Stimulated activated CD4-positive, alpha-beta T cell treated with anti-CD3 and anti-CD28 coated beads, TNF-alpha, amount 100 ng/mL, for 24 hours (primary cell): ENCODE data around the gene BTBD16.

ENCODE experiments used
- DNase-seq, 3 experiments: peaks; one replicate each; pipeline ENCODE4 v3.0.0-alpha.2; 2020; ENCODE audit warnings: low read depth in 3 of 3

BTBD16 gene

DNA sequence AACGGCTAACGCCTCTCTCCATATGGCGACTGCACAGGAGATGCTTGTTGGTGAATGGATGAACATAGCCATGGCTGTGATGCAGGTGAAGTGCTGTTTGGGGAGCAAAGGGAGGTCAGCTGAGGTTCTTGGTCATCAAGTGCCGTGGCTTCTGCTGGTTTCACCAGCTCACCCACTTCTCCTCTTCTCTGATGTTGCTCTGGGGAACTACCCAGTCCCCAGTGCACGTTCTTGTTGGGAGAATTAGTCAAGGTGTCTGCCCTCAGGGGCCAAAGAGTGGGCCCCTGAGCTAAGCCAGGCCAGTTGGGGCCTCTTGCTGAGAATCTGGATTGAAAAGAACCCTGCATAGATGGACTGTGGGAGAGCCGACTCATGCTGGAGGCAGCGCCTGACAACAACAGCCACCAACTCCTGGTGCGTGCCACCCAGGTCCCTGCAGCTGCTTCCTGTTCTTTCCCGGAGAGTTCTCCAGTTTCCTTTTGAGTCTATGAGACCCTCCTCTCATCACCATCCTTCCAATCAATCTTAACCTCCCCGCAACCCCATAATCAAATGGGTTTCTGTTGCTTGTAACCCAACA is 3.0 kb downstream of the BTBD16 start:
- DNase-seq, result no peak

DNA sequence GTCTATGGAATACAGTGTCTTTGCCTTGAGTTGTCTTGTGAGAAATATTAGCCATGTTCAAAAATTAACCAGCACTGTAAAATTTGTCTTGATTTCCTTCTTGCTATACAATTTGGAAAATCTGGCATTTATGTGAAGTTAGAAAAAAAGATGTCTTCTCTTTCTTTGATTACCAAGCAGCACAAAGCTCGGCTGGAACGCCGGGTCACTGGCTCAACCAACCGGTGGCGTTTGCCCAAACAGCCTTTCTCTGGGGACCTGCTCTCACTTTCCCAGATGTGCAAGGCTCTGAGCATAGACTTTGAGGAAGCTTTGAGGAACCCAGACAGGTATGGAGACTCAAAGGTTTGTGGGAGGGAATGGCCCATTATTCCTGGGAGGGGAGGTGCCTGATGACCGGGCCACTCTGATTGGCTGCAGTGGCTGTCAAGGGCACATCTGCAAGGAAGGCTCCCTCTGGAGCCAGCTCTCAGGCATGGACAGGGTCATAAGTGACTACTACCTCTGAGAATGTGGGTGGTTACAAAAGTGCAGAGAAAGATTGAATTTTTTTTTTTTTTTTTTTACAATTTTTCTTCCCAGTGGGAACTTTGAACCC is 5.6 kb downstream of the BTBD16 start:
- no peak for DNase-seq

DNA sequence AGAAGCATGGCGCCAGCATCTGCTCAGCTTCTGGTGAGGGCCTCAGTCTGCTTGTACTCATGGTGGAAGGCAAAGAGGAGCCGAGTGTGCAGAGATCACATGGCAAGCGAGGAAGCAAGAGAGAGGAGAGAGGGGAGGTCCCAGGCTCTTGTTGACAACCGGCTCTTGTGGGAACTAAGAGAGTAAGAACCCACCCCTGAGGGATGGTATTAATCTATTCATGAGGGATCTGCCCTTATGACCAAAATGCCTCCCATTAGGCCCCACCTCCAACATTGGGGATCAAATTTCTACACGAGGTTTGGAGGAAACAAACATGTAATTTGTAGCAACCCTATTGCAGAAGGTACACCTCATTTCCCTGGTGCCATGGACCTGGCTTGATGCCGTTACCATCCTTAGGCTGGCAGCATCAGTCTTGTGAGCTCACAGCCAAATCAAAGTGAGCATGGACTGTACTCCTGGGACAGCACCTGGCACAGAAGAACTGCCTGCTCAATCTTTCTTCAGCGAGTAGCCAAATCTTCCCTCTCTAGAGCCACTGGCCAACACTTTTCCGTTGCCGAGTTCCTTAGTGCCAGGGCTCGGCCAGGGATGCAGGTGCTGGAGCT is 6.5 kb downstream of the BTBD16 start:
- DNase-seq, result no peak

DNA sequence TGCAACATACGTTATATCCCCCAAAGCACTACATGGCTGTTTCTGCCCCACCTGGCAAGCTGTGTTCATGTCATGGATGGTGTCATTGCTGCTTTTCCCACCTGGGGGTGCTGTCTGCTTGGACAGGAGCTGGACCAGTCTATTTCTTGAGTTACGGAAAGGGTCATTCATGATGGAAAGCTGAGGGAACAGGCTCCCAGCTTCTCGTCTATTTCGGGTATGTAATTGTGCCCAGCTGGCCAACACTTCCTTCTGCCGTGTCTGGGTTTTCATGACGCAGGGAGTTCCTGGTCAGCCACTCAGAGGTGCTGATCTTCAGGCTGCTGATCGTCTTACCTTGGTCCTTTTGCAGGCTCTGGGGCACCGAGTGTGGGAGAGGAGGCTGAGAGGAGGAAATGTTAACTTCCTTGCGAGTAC is 8.6 kb downstream of the BTBD16 start:
- DNase-seq, result no peak

DNA sequence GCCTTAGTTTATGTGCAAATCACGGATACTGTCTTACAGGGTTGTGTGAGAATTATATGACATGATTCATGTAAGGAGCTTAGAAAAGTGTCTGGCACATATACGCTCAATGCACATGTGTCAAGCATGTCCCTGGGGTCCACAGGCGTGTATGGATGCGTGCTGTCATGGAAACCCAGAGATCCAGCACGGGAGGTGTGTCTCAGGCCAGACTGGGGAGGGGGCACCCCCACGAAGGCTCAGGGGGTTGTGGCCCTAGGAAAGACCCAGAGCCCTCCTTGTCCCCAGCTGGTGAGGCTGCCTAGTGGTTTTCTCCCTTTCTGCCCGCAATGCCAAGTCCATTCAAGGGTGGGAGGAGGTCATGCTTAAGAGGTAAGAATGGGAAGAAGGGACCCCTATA is 9.1 kb downstream of the BTBD16 start:
- DNase-seq, result no peak

DNA sequence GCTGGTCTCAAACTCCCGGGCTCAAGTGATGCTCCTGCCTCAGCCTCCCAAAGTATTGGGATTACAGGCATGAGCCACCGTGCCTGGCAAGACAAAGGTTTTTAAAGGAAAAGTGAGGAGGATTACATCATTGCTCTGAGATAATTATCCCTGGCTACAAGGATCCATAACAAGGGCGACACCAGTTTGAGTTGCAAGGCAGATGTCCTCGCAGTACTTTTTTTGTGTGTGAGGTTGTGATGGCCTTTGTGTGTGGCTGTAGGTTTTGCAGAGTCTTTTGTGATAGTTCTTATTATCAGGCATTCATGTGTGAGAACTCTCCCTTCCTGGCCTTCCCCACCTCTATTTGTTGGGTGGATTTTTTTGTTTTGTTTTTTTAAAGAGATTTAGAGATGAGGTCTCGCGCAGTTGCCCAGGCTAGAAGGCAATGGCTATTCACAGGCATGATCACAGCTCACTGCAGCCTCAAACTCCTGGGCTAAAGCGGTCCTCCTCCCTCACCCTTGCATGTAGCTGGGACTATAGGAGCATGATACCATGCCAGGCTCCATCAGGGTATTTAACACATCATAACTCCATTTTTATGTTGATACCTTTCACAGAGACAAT is 10.0 kb downstream of the BTBD16 start:
- no peak for DNase-seq

DNA sequence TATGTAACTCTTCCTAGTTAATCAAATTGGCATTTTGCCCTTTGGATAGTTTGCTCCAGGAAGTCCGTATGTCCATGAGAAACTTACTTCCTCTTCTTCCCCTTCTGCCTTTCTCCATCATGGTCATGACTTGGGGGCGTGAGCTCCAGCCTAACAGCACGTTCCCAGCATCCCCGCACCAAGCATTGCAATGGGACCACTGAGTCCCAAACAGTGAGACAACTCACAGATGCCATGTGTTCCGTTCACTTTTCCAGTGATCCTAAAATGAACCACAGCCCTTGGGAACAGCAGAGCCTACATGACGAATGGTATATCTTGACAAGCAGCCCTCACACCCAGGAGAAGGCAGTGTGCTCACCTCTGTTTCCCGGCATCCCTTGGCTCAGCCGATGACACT is 10.7 kb downstream of the BTBD16 start:
- no peak for DNase-seq

DNA sequence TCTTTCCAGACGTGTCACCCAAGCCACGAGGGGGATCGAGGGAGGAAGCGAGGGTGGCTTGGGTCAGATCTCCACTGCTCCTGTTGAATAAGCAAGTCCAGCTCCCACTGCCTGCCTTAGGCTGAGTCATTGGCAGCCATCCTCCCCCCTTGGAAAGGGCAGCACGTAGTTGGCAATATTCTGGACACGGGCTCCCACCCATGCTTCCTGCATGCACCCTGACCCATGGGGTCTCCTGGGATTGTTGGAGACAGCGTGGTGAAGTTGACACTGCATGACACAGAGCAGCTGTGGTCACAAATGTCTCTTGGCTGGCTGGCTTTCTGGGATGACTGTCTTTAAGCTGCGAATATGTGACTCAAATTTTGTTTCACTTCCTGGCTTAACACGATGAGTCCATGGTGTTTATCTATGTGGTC is 11.2 kb downstream of the BTBD16 start:
- DNase-seq, result no peak

DNA sequence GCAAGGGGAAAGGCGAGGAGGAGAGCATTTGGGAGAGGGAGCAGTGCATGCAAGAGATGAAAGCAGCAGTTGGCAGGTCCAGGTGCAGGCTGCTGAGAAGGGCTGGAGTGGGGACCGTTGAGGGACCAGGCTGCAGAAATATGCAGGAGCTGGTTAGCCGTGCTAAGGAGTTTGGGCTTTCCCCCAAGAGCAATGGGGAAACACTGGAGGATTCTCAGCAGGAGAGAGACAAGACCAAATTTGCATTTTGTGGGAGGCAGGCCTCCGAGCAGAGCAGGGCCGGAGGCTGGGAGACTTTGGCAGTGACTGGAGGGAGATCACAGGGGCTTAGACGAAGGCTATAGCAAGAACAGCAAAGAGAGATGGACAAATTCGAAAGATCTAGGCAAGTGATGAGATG is 11.8 kb downstream of the BTBD16 start:
- no peak for DNase-seq

DNA sequence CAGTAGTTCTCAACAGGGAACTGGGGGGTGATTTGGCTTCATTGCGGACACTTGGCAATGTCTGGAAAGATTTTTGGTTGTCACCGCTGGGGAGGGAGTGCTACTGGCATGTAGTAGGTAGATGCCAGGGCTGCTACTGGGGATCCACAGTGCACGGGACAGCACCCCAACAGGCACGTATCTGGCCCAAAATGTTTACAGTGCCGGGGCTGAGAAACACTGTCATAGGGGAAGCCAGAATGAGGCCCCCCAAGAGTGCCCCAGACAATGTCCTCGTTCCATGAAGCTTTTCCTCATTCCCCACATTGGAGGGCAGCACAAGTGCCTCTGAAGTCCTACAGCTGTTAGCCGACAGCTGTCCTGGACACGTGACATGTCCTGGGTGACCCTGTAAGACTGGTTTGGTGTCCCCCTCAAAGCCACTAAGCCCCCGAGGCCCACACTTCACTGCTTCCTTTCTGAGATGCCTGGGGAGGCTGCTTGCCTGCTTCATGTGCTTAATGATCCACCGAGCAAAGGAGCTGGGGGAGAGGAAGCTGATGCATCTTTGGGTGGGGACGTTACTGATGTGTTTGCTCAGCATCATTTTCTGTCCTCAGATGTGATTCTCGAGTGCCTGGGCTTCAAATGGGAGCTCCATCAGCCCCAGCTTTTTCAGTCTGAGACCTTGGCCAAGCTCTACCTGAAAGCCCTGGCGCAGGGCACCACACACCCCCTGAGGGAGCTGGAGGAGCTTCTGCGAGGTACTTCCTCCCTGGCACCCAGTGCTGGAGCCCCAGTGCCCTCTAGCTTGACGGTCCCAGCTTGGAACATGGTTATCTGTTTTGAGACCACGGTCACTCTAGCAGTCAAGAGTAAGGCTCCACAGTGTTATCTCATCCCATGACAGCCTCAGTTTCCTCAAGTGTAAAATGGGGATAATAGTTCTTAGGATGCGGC is 14.7 kb downstream of the BTBD16 start:
- no peak for DNase-seq

DNA sequence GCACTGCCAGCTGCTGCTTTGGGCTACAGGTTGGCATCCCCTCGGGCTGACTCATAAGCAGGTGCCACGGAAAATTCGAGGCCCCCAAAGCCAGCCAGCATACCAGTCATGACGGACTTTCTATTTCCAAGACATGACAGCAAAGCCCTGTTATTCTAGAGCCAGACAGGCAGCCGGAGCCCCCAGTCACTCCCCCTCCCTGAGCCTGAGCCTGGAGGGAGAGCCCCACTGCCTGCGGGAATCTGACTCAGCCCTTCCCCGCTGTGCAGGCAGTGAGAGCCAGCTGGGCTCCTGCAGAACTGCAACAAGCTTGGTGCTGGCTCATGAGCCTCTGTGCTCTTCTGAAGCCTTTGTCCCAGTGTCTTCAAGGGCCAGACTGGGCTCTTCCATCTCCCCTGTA is 15.8 kb downstream of the BTBD16 start:
- no peak for DNase-seq

DNA sequence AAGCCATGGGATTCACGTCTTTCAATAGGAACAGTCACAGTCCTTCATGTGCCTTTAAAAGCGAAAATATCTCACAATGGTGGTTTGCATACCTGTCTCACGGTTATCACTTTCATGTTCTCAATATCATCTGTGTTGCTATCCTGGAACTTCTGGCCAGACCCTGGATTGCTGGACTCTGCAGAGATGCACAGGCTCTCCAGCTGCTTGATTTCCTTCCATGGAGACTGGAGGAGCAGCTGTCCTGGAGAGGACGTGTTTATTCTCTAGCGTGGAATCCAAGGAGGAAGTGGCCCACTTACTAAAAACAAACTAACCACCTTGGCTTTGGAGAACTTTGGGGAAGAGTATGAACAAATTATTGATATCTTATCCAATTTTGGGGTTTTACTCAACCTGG is 16.5 kb downstream of the BTBD16 start:
- no peak for DNase-seq

DNA sequence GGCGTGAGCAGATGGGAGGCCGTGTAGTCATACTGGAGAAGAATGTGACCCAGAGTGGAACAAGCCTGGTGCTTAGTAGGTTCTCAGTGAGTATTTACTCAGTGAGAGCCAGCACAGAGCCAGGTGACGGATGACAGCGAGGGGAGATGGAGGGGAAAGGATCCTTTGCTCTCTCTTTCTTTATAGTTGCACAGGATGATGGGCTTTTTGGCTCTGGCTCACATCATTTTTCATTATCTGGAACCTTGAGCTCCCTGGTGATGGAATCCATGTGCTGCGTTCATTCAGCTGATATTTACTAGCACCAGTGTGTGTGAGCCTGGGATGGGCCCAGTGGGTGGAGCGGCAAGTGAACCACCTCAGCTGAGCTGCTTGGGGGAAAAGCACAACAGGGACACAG is 17.2 kb downstream of the BTBD16 start:
- no peak for DNase-seq

DNA sequence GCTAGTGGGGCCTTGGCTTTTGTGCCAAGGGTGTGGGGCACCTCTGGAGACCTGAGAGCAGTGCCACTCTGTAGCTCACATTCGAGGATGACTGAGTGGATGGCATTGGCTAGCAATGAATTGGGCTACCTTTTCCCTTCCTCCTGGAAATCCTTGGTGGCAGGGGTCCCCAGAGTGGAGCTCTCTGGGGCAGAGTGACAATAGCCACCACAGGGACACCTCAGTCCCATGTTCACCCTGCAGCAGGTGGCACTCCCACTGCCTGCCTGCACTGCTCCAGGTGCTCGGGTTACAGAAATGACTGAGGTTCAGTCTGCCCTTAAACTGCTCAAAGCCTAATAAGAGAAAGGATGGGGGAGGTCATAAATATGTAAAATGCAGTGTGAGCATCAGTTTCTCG is 17.8 kb downstream of the BTBD16 start:
- no peak for DNase-seq

DNA sequence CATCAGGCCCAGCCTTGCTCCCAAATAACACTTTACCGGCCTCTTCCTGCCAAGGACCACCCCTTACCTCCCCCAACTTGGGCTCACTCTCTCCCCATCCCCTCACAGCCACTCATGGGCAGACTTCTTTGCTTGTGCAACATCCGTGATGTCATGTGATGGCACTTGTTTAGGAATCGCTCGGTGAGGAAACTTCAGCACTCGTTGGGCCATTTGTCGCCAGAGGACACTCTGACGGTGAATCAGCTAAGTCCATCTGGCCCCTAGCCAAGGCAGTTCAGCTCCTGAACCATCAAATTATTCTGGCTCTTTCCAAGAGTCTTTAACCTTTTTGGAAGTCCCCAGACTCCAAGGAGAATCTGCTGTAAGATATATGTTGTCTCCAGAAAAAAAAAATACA is 19.2 kb downstream of the BTBD16 start:
- DNase-seq, result no peak

DNA sequence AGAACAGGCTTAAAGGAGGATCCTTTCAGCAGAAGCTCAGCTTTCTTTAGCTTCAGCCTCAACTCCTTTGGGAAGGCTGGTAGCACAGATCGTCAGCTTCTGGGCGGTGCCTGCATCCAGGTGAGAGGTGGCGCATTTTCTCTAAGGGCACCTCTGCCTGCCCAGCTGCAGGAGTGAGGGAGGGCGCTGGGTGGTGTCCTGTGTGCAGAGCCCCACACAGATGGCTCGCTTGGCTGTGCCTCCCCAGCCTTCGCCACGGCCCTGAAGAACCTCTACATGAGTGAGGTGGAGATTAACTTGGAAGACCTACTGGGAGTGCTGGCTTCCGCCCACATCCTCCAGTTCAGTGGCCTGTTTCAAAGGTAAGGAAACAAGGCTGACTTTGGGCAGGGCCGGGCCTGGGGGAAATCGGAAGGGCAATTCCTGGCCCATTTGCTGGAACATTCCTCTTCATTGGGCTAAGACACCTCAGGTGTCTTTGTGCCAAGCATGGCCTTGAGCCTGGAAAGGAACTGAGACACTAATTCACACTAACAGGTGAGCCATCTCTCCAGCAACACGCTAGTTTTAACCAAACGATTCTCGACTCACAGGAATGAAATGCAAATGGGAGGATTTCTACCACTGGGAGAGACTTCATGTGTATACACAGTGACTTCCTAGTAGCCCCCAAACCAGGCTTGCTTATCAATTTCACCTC is 19.9 kb downstream of the BTBD16 start:
- DNase-seq, result no peak

DNA sequence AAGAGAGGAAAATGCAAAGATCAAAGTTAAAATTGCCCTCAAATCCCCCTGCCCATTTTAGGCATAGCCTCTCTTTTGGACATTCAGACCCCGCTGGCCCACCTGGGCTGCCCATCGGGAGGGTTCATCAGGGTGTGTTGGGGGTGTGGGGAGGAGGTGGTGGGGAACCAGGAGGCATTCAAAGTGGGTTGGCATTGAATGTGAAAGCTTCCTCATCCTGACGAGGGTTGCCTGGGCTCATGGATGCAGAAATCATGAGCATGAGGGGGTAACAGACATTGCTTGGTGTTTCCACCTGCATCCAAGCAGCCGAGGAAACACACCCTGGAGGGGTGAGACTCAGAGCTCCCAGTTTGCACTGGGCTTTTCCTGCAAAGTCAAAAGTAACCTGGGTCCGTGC is 20.6 kb downstream of the BTBD16 start:
- no peak for DNase-seq

DNA sequence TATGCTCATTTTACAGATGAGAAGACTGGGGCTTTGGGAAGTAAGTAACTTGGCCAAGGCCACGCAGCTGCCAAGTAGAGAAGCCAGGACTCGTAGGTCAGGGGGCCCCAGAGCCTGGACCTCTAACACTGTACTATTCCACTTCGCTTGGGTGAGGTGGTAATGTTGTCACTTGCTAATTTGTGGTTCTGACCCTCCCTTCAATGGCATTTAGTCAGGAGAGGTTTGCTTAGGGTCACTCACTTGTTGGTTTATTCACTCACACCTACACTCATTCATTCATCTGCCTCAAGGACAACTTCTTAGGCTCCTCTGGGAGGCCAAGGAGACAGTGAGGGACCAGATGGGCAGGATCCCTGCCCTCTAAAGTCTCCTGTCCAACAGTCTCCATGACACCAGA is 21.3 kb downstream of the BTBD16 start:
- DNase-seq, result no peak

DNA sequence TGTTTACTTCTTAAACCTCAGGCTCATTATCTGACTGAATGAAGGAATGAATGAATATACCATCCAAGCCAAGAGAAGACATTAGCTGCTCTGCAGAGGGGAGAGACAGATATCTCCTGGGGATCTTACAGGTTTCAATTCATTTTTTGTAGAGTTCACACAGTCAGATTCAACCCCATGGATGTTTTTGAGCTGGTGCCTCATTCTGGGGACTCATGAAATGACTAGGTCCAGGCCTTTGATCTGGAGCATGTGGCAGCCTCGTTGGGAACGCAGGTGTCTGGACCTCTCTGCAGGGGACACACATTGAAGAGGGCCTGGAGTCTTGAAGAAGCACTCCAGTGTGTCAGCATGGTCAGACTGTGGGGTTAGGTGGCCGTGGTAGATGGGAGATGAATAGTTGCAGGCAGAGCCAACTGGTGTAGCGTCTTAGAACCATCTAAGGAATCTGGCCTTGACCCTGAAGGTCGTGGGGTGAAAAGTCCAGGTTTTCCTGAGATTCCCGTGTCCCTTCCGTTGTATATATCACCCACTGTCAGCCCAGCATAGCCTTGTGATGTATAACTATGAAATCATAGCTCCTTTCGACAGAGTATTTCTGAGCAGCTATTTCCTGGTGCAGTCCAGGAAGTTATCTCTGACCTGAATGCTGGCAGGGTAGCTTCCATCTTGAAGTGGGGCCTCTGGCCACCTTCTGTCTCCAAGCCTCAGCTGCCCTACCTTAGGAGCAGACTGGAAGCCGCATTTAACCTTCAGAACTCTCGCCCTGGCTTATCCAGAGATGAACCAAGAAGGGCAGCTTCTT is 22.3 kb downstream of the BTBD16 start:
- no peak for DNase-seq

DNA sequence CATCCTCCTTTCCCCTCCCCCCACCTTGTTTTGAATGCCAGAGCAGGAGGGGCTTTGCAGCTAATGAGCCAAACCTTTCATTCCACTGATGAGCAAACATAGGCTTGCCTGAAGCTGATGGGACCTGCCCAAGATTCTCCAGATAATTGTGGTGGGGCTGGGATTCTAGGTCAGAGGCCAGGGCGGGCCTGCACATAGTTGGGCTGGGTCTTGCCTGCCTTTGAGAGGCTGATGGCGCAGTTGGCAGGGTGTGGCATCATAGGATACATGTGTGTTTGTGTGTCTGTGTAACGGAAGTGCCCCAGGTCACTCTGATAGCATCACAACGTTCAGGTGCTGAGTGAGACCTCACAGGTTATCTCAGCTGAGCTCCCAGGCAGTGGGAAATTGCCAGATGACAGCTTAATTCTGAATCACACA is 22.9 kb downstream of the BTBD16 start:
- DNase-seq, result no peak
